Measurements from ENCODE around the gene POMT1.

DNA sequence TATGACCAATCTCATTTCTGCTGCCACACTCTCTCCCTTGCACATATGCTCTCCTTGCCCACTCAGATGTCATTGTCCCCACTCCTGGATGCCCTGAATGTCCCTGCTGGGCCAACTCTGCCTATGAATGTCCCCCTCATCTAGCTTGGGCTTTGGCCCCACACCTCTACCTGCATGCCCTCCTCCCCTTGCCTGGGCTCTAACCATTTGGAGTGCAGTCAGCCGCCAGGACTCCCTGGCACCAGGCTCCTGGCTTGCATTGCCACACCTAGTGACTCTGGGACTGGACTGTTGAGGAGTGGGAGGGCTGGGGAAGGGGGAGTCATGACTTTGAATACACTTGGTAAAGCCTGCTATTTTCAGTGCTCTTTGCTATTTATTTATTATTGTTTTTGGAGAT, 41.6 kb upstream of the POMT1 start:
- TF ChIP-seq, protein P1, sequence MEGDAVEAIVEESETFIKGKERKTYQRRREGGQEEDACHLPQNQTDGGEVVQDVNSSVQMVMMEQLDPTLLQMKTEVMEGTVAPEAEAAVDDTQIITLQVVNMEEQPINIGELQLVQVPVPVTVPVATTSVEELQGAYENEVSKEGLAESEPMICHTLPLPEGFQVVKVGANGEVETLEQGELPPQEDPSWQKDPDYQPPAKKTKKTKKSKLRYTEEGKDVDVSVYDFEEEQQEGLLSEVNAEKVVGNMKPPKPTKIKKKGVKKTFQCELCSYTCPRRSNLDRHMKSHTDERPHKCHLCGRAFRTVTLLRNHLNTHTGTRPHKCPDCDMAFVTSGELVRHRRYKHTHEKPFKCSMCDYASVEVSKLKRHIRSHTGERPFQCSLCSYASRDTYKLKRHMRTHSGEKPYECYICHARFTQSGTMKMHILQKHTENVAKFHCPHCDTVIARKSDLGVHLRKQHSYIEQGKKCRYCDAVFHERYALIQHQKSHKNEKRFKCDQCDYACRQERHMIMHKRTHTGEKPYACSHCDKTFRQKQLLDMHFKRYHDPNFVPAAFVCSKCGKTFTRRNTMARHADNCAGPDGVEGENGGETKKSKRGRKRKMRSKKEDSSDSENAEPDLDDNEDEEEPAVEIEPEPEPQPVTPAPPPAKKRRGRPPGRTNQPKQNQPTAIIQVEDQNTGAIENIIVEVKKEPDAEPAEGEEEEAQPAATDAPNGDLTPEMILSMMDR (IDR thresholded peaks at IDR 0.05; ENCODE audit: poor library complexity), result no peak
- no peak for TF ChIP-seq EZH2 (IDR thresholded peaks at IDR 0.05; ENCODE audit: borderline replicate concordance)
